Activated CD4-positive, CD25-positive, alpha-beta regulatory T cell (primary cell): ENCODE measurements around the gene AMIGO3.
"Not testable (repeated sequence)": the region's sequence is repeated elsewhere in the genome, so short reads cannot be mapped to it uniquely, and the experiment has no call there.

Source experiments
- DNase-seq, 4 experiments: peaks; one replicate each; lab custom pipeline; 2025; lab: John Stamatoyannopoulos, UW

Gene AMIGO3

GRCh38 chr3:49719214-49719884, at the start of gene AMIGO3:
TSS of gene AMIGO3 (minus strand) at chr3:49719684. CDS start at chr3:49719465, 219 bp downstream.
- DNase-seq = peak; percentile 72 to 77 (median 76)

GRCh38 chr3:49763981-49764380, 44.5 kb upstream of the AMIGO3 start:
- no peak for DNase-seq

- no peak for DNase-seq
Observed at GRCh38 chr3:49761661-49762060, 42.2 kb upstream of the AMIGO3 start.

- DNase-seq = no peak
Observed at GRCh38 chr3:49759226-49759625, 39.7 kb upstream of the AMIGO3 start.

- DNase-seq = no peak
Observed at GRCh38 chr3:49757197-49757596, 37.7 kb upstream of the AMIGO3 start.

- DNase-seq = no peak
Observed at GRCh38 chr3:49756036-49756435, 36.6 kb upstream of the AMIGO3 start.

- no peak for DNase-seq
Observed at GRCh38 chr3:49754536-49754935, 35.1 kb upstream of the AMIGO3 start.

GRCh38 chr3:49751501-49751900, 32.0 kb upstream of the AMIGO3 start:
- no peak for DNase-seq

- DNase-seq = no peak
Observed at GRCh38 chr3:49750056-49750455, 30.6 kb upstream of the AMIGO3 start.

GRCh38 chr3:49748874-49749273, 29.4 kb upstream of the AMIGO3 start:
- not testable (repeated sequence) for DNase-seq

- no peak for DNase-seq
Observed at GRCh38 chr3:49747792-49748480, 28.5 kb upstream of the AMIGO3 start.

GRCh38 chr3:49745986-49746385, 26.5 kb upstream of the AMIGO3 start:
- DNase-seq = no peak

- no peak for DNase-seq
Observed at GRCh38 chr3:49740427-49740826, 20.9 kb upstream of the AMIGO3 start.

GRCh38 chr3:49738067-49738713, 18.7 kb upstream of the AMIGO3 start:
- no peak for DNase-seq

- no peak for DNase-seq
Observed at GRCh38 chr3:49734752-49735151, 15.3 kb upstream of the AMIGO3 start.

GRCh38 chr3:49733551-49733950, 14.1 kb upstream of the AMIGO3 start:
- DNase-seq = no peak

- DNase-seq = no peak
Observed at GRCh38 chr3:49732597-49732996, 13.1 kb upstream of the AMIGO3 start.

GRCh38 chr3:49729966-49730609, 10.6 kb upstream of the AMIGO3 start:
- DNase-seq = no peak

- DNase-seq = no peak
Observed at GRCh38 chr3:49727924-49728361, 8.5 kb upstream of the AMIGO3 start.

- DNase-seq = no peak
Observed at GRCh38 chr3:49727154-49727923, 7.9 kb upstream of the AMIGO3 start.

GRCh38 chr3:49725906-49726681, 6.6 kb upstream of the AMIGO3 start:
- no peak for DNase-seq
